Activated CD4-positive, alpha-beta T cell treated with anti-CD3 and anti-CD28 coated beads for 48 hours (primary cell): Measurements from ENCODE around the gene UBA1.
A peak's percentile ranks its signal among the peaks of the same experiment; 100 is the strongest.

Source experiments
- DNase-seq: peaks from one replicate; pipeline ENCODE4 v3.0.0-alpha.2; 2020

Gene UBA1

DNA sequence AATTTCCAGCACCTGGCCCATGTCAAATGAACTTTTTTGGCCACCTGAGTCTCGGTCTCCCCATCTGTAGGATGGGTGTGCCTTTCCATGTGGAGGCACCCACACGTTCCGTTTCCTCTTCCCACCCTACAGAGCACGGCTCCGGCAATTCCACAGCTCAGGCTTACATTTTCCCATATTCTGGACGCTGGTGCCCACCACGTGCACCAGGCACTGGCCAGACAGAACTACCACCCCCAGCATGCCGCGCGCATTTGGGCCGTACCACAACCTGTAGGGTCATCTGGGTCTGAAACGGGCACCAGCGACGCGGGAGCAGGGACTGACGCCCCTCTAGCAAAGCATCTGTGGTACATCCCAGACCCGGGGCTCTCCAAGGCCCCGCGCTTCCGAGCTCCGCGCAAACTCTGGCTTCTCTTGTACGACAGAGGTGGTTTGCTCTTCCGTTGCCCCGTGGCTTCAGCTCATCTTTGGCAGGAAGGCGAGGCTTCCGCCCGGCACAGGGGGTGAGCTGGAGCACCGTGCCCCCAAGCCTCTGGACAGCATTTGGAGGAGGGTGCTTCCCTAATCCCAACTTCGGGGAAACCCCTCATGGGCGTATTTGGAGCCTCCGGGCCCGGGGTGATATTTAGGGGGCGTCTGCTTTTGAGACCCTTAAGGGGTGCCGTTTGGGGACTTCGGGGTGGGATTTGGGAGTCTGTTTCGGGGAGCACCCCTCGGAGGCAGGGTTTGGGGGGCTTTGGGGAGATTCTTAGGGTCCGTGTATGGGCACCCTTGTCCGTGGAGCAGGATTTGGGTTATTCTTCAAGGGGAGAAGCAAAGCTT is 3.0 kb upstream of the UBA1 start:
- peak; percentile 89 for DNase-seq

GRCh38 chrX:47191331-47191730 is 2.3 kb upstream of the UBA1 start:
- peak; percentile 64 for DNase-seq

GRCh38 chrX:47191806-47192401 is 1.7 kb upstream of the UBA1 start:
- no peak for DNase-seq

- DNase-seq: no peak
Observed at GRCh38 chrX:47194194-47194787, 662 bp downstream of the UBA1 start.

- no peak for DNase-seq
Observed at GRCh38 chrX:47196098-47196497, 2.5 kb downstream of the UBA1 start.

- DNase-seq: no peak
Observed at GRCh38 chrX:47197526-47197925, 3.9 kb downstream of the UBA1 start.

DNA sequence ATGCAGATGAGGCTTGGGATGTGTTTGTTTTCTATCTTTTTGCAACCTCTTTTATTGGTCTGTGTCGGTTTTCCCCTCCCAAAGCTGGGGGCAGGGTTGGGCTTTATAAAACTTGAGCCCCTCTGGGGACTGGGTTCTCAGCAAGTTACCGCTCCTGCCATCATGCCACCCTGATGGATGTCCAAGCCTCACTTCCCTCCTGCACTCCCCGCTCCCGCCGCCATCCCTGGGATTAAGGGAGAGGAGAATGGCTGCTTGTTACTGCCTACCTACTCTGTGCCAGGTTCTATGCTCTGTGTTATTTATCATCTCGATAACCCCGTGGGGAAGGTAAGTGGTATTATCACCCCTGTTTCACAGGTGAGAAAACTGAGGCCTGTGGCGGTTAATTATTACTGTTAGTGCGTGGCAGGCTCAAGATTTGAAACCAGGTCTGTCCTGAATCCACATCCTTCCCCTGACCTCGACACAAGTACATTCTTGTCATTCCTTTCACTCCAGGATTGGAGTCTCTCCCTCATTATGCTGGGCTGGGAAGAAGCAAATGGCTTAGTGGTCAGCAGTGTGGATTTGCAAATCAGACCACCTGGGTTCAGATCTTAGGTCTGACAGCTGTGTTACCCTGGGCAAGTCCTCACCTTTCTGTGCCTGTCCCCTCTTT is 4.5 kb downstream of the UBA1 start:
- no peak for DNase-seq

- DNase-seq: no peak
Observed at GRCh38 chrX:47198687-47199080, 5.1 kb downstream of the UBA1 start.

- DNase-seq: no peak
Observed at GRCh38 chrX:47199286-47199685, 5.7 kb downstream of the UBA1 start.

DNA sequence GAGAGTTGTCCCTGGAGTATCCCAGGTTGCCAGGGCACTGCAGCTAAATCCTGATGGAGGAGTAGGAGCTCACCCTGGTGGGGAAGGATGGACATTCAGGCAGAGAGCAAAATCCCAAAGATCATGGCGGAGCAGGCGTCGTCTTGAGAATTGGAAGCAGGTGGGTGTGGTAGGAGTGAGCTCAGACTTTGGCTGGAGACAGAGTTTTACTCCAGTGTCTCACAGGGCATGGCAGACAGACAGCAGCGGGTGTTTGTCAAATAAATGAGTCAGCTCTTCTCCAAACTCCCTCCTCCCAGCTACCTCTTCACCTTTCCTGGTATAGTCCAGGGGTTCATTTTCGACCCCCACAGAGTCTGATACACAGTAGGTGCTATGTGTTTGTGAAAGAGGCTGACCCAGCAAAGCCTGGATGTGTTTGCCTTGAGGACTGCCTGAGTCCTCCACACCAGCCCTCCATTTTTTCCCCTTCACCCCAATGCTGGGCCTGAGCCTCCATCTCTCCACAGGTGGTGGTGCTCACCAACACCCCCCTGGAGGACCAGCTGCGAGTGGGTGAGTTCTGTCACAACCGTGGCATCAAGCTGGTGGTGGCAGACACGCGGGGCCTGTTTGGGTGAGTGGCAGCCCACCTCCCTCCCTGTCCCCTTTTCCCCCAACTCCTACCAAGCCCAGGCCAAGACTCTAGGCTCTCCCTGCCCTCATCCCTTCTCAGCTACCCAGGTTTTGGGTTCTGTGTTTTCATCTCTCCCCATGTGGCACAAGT is 6.9 kb downstream of the UBA1 start:
- DNase-seq: no peak

- no peak for DNase-seq
Observed at GRCh38 chrX:47201345-47201944, 7.8 kb downstream of the UBA1 start.

- no peak for DNase-seq
Observed at GRCh38 chrX:47202316-47202715, 8.7 kb downstream of the UBA1 start.

- DNase-seq: no peak
Observed at GRCh38 chrX:47202877-47203276, 9.2 kb downstream of the UBA1 start.

DNA sequence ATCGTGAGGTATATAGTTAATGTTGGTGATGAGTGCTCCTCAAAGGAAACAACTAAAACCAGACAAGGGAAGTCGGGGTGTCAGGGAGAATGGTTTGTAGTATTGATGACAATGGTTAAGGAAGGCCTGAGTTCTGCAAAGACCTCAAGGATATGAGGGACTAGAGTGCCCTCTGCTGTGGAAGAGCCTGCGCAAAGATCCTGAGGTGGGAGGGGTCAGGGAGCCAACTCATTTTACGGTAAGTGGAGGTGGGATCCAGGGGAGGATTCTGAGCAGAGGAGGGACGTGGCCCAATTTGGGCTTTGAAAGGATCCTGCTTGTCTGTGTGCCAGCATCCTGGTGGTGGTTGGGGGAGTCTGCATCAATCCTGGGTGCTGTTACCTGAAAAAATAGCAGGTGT is 11.3 kb downstream of the UBA1 start:
- no peak for DNase-seq

DNA sequence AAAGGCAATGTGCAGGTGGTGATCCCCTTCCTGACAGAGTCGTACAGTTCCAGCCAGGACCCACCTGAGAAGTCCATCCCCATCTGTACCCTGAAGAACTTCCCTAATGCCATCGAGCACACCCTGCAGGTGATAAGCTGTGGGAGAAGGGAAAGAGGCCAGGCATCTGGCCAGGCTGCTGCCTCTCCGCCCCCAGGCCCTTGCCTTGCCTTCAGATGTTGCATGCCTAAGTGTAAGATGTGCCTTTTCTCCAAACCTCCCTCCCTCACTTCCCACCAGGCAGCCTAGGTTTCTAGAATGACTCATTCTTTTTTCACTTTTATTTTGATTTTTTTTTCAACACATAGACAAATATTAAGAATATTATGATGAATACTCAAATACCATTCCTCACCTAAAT is 12.7 kb downstream of the UBA1 start:
- DNase-seq: no peak

GRCh38 chrX:47208108-47208507 is 14.5 kb downstream of the UBA1 start:
- DNase-seq: no peak

DNA sequence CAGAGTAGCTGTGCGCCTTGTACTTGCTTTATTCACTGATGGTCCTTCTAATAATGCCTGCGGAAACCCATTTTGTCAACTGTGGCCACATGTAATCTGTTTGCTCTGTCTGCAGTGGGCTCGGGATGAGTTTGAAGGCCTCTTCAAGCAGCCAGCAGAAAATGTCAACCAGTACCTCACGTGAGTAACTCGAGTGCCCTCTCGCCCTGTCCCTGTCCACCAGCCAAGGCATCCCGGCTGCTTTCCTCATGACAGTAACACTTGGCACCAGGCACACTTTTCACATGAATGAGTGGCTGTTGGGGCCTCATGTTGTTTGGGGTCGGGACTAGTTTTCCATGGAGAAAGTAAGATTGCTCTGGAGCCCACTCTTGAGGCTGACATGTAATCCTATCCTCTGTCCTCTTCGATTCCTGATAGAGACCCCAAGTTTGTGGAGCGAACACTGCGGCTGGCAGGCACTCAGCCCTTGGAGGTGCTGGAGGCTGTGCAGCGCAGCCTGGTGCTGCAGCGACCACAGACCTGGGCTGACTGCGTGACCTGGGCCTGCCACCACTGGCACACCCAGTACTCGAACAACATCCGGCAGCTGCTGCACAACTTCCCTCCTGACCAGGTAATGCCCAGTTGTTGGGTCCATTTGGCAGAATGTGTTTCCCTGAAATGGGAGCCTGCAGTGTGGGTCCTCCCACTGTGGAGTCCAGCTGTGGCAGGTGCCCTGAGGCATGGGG is 16.0 kb downstream of the UBA1 start:
- no peak for DNase-seq

DNA sequence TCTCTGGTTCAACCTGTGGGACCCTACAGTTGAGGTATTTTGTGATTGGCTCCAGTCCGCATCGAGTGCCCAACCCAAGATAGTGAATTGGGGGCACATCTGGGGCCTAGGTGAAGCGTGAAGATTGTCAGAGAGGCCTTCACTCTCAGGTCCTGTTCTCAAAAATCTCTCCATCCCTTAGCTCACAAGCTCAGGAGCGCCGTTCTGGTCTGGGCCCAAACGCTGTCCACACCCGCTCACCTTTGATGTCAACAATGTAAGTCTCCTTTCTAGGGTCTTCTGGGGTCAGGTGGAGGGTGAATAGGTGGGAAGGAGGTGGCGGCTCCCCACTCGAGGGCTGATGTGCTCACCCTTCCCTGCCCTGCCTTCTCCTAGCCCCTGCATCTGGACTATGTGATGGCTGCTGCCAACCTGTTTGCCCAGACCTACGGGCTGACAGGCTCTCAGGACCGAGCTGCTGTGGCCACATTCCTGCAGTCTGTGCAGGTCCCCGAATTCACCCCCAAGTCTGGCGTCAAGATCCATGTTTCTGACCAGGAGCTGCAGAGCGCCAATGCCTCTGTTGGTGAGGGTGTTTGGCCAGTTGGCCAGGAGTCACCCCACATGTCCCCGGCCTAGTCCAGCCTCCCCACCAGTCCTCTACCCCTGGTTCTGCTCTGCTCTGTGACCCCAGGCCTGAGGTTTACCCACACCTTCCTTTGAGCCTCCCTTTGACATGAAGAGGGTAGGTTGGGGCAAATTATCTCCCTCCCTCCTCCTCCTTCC is 17.2 kb downstream of the UBA1 start:
- no peak for DNase-seq

GRCh38 chrX:47212381-47213293 is 19.0 kb downstream of the UBA1 start:
- DNase-seq: no peak
